NK-92 treated with Interleukin-12 subunit alpha and Interleukin-12 subunit beta, amount 100 ng/mL, for 24 hours (cell line): ENCODE data around the gene B3GALT2.

Experiments
- DNase-seq: peaks from one replicate; lab custom pipeline; 2025; lab: John Stamatoyannopoulos, UW

The B3GALT2 gene

GRCh38 chr1:193181985-193182384 lies 4.4 kb downstream of the B3GALT2 start:
- no peak for DNase-seq

GRCh38 chr1:193181536-193181935 lies 4.9 kb downstream of the B3GALT2 start:
- no peak for DNase-seq

GRCh38 chr1:193179094-193179493 lies 7.3 kb downstream of the B3GALT2 start:
- DNase-seq = no peak

- DNase-seq = no peak
Measured at GRCh38 chr1:193176788-193177187, 9.6 kb downstream of the B3GALT2 start.

GRCh38 chr1:193176113-193176512 lies 10.3 kb downstream of the B3GALT2 start:
- DNase-seq = no peak

- DNase-seq = no peak
Measured at GRCh38 chr1:193157360-193157759, 29.1 kb downstream of the B3GALT2 start.

GRCh38 chr1:193156822-193157142 lies 29.6 kb downstream of the B3GALT2 start:
- DNase-seq = no peak

- no peak for DNase-seq
Measured at GRCh38 chr1:193156117-193156821, 30.1 kb downstream of the B3GALT2 start.

GRCh38 chr1:193144999-193145398 lies 41.4 kb downstream of the B3GALT2 start:
- no peak for DNase-seq

GRCh38 chr1:193144361-193144938 lies 42.0 kb downstream of the B3GALT2 start:
- DNase-seq = no peak

- no peak for DNase-seq
Measured at GRCh38 chr1:193143285-193143684, 43.1 kb downstream of the B3GALT2 start.

- DNase-seq = no peak
Measured at GRCh38 chr1:193142409-193142808, 44.0 kb downstream of the B3GALT2 start.

GRCh38 chr1:193141804-193142203 lies 44.6 kb downstream of the B3GALT2 start:
- no peak for DNase-seq

- DNase-seq = no peak
Measured at GRCh38 chr1:193140254-193140653, 46.2 kb downstream of the B3GALT2 start.

- no peak for DNase-seq
Measured at GRCh38 chr1:193131266-193131860, 55.0 kb downstream of the B3GALT2 start.
